Measurements from ENCODE around the gene PID1.

GRCh38 chr2:229132236-229132635 lies 138.9 kb downstream of the PID1 start:
- TF ChIP-seq CTCF (conservative IDR thresholded peaks at IDR 0.05), result no peak
- no peak for TF ChIP-seq EZH2 (IDR thresholded peaks at IDR 0.05; ENCODE audit: low read depth)

Data from PC-9 (cell line).